ENCODE results near the gene RASD1. TPM values are rescaled to one million over a fixed set of nuclear protein-coding genes. Genes with fewer than 3 reads are reported as not detected.

Gene RASD1
- total RNA-seq, 1 experiment from 2014 or later: 1.2 TPM

DNA sequence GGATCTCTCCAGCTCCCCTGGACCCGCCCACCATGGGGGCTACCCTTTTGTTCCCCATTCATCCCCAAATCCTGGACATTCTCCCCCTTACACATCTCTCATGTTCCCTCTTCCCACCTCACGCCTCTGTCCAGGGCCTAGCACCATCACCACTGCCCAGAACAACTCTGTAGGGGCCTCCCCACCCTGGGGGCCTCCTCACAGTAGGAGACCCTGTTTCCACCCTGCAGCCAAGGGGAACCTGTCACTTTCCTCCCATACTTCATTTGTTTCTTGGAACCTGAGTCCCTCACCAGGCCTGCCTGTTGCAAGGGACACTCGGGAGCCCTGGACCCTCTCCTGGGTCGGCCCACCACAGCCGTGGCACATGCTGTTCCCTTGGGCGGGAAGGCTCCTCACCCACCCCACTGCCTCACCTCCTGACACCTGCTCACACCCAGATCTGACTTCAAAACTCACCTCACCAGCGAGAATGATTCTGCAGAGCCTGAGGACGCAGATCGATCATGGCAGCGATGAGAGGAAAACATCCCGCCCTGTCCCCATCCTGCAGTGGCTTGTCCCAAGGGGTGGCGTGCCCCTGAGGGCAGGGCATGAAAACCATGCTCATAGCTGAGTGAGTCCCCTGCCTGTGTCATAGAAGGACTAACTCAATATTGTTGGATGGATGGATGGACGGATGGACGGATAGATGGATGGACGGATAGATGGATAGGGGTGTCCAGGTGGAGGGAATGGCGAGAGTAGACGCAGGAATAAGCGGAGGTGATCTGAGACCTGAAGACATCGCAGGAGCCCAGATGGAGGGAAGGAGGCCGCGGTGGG lies 6.8 kb upstream of the RASD1 start:
- no peaks in the 10 kb centered on the region for H3K9me3 ChIP-seq (ENCODE audit: insufficient read depth, low read depth)
- H3K27me3 ChIP-seq (ENCODE audit: insufficient read depth, low read depth): no peaks in the 10 kb centered on the region
- no peaks in the 10 kb centered on the region for H3K9me2 ChIP-seq (ENCODE audit: insufficient read depth)
- H3K4me1 ChIP-seq (replicated peaks; ENCODE audit: insufficient read depth): no peaks in the 10 kb centered on the region
- CTCF ChIA-PET: no interaction called here
- DNase-seq: no peak
- H3K4me2 ChIP-seq: no peak overlapping the region
- peaks cover 26% of the 10 kb centered on the region for H4K20me1 ChIP-seq (ENCODE audit: insufficient read depth)
- intact Hi-C loops (cut with micrococcal nuclease; ENCODE audit: unreplicated experiment): no loop called here
- BruUV-seq (replicated peaks): no TSS peak
- no peaks in the 10 kb centered on the region for H3K79me2 ChIP-seq (ENCODE audit: low read depth)
- POLR2A ChIA-PET (ENCODE audit: unreplicated experiment): no interaction called here
- no peaks in the 10 kb centered on the region for H3F3A ChIP-seq (ENCODE audit: insufficient read depth, low read depth)
- H3K27ac ChIP-seq: no peak overlapping the region
- no peaks in the 10 kb centered on the region for H3K36me3 ChIP-seq (ENCODE audit: low read depth)
- H2AFZ ChIP-seq: no peak overlapping the region
- TF ChIP-seq CTCF (conservative IDR thresholded peaks at IDR 0.05) (no peak), EZH2 (IDR thresholded peaks at IDR 0.05; ENCODE audit: low read depth) (no peak)
- H3K4me3 ChIP-seq: no peak overlapping the region

DNA sequence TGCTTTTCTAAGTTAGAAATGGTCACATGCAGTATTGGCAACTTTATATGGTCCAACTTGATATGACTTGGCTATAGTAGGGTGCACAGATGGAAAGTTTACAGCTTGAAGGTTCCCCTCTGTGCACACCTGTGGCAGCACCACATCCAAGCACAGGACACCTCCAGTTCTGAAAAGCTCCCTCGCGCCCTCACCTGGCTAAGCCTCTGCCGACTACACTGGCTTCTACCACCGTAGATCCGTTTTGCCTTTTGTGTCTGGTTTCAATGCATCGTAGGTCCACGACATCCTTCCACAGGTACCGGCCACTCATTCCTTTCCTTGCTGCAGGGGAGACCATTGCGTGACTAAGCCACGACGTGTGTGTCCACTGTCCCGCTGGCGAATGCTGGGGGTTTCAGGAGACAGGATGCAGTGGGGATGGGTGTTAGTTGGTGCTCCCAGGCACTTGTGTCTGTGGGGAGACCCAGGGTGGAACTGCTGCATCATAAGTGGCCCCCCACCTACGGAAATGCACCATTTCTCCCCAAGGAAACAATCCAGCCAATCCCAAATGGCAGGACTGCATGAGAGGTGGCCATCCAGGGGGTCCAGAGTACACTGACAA lies 4.9 kb upstream of the RASD1 start:
- no TSS peak for BruUV-seq (replicated peaks)
- no peak for TF ChIP-seq EZH2 (IDR thresholded peaks at IDR 0.05; ENCODE audit: low read depth)
- TF ChIP-seq CTCF (conservative IDR thresholded peaks at IDR 0.05): peak; percentile 75
- CTCF ChIA-PET: interaction anchor here (1.6 kb wide), 1 partner anchor 68 kb away, joined by 4 read pairs; no protein-coding TSS in a partner anchor
- H3K27me3 ChIP-seq (ENCODE audit: insufficient read depth, low read depth): no peaks in the 10 kb centered on the region
- no peak overlapping the region for H3K27ac ChIP-seq
- intact Hi-C loops (cut with micrococcal nuclease; ENCODE audit: unreplicated experiment): loop anchor here (1.0 kb wide), 1 partner anchor 145 kb away; no protein-coding TSS in a partner anchor
- no peaks in the 10 kb centered on the region for H3K9me2 ChIP-seq (ENCODE audit: insufficient read depth)
- peaks cover 21% of the 10 kb centered on the region for H4K20me1 ChIP-seq (ENCODE audit: insufficient read depth)
- H3K79me2 ChIP-seq (ENCODE audit: low read depth): no peaks in the 10 kb centered on the region
- H3K4me2 ChIP-seq: no peak overlapping the region
- no peaks in the 10 kb centered on the region for H3F3A ChIP-seq (ENCODE audit: insufficient read depth, low read depth)
- no peaks in the 10 kb centered on the region for H3K9me3 ChIP-seq (ENCODE audit: insufficient read depth, low read depth)
- no peak overlapping the region for H2AFZ ChIP-seq
- peak in 1 of 2 experiments; percentile 66 for DNase-seq
- H3K4me1 ChIP-seq (replicated peaks; ENCODE audit: insufficient read depth): no peaks in the 10 kb centered on the region; the same call in 1 of the 2 replicates
- H3K4me3 ChIP-seq: no peak overlapping the region
- POLR2A ChIA-PET (ENCODE audit: unreplicated experiment): interaction anchor here (0.5 to 0.7 kb wide), 3 partner anchors 35 to 474 kb away, joined by 3 to 4 read pairs (median 3); no protein-coding TSS in a partner anchor
- H3K36me3 ChIP-seq (ENCODE audit: low read depth): no peaks in the 10 kb centered on the region

DNA sequence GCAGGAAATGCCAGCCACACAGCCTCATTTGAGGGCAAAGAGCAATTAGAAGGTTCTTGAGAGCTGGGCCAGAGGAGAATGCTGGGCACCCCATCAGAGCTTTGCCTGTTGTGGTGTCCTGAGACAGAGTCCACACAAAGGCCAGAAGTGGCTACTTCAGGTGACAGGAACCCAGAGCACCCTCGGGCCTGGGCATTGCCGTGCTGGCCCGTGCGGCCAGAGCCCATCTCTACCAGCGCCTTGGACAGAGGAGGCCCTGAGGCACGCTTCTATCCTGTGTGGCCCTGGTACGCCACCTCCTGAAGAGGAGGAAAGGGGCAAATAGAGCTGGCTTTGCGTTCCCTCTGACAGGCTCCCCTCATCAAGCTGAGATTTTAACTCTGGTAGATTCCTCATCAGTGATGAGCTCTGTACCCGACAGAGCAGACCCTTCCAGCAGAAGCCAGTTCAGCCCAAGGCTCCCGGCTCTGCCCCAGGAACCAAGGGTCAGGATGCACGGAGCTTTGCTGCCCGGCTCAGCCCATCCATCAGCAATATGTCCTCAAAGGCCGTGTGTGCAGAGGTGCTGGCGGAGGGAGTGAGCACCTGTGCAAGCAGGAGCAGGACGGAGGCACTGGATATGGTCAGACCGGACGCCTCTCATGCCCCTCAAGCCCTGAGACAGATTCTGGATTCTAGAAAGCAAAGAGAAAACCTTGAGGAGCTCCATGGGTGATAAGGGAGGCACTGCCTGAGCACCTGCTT lies 3.4 kb upstream of the RASD1 start:
- Histone ChIP-seq H3F3A (ENCODE audit: insufficient read depth, low read depth) (0 out of 2 replicates have a peak, but pooled peaks cover under 1% of the 10 kb centered on the region), H3K9me2 (ENCODE audit: insufficient read depth) (no peaks in the 10 kb centered on the region), H3K27me3 (ENCODE audit: insufficient read depth, low read depth) (no peaks in the 10 kb centered on the region), H3K4me3 (no peak overlapping the region), H2AFZ (no peak overlapping the region), H3K9me3 (ENCODE audit: insufficient read depth, low read depth) (no peaks in the 10 kb centered on the region), H3K79me2 (ENCODE audit: low read depth) (no peaks in the 10 kb centered on the region), H3K4me1 (replicated peaks; ENCODE audit: insufficient read depth) (no peaks in the 10 kb centered on the region; the same call in 1 of the 2 replicates), H3K36me3 (ENCODE audit: low read depth) (no peaks in the 10 kb centered on the region), H3K27ac (no peak overlapping the region), H3K4me2 (no peak overlapping the region), H4K20me1 (ENCODE audit: insufficient read depth) (peaks cover 21% of the 10 kb centered on the region)
- TF ChIP-seq EZH2 (IDR thresholded peaks at IDR 0.05; ENCODE audit: low read depth) (no peak), CTCF (conservative IDR thresholded peaks at IDR 0.05) (no peak)
- no TSS peak for BruUV-seq (replicated peaks)
- DNase-seq: no peak
- ChIA-PET CTCF (interaction anchor here (0.6 to 0.9 kb wide), 2 partner anchors 12 to 141 kb away, joined by 3 to 4 read pairs; no protein-coding TSS in a partner anchor), POLR2A (ENCODE audit: unreplicated experiment) (interaction anchor here (0.6 kb wide), 1 partner anchor 80 kb away, joined by 8 read pairs; no protein-coding TSS in a partner anchor)
- intact Hi-C loops (cut with micrococcal nuclease; ENCODE audit: unreplicated experiment): loop anchor here (10.0 kb wide), 1 partner anchor 415 kb away; no protein-coding TSS in a partner anchor

All from PC-9 (cell line).